Endothelial cell of umbilical vein (primary cell): ENCODE data around the gene VAV3. TPM values are rescaled to one million over a fixed set of nuclear protein-coding genes. Genes with fewer than 3 reads are reported as not detected.

Experiments used
- BruUV-seq: library from RNA; stranded (reverse); fragments of 400-500 nt; replicated peaks from 2 replicates; lab custom pipeline; 2021; lab: Mats Ljungman, UMichigan
- CTCF ChIA-PET: fragments of 300-600, 350-600 bp; sonication (Branson Sonifier 250); formaldehyde crosslinking; loops from one replicate; lab custom pipeline; 2021; ENCODE audit warnings: antibody characterized with exemption, inconsistent platforms; lab: Charles Lee
- POLR2A ChIA-PET: fragments of 300-600, 350-600 bp; sonication (Branson Sonifier 250); formaldehyde crosslinking; loops from one replicate; lab custom pipeline; 2021; ENCODE audit warnings: antibody characterized with exemption, inconsistent platforms; lab: Charles Lee
- DNase-seq: peaks from one replicate; pipeline ENCODE4 v3.0.0-alpha.2; 2011; ENCODE audit warnings: low read depth, low spot score
- FAIRE-seq: peaks from 2 replicates; lab custom pipeline; 2011; peaks lifted over from hg19 to GRCh38; lab: Jason Lieb, UNC
- H2AFZ ChIP-seq: 2 replicates; pipeline ENCODE4 v1.6.0; 2012; ENCODE audit warnings: low read depth, low read length, control low read depth, inconsistent platforms
- H3K27ac ChIP-seq: 2 replicates; pipeline ENCODE4 v1.5.1; 2011; ENCODE audit warnings: low read depth, mild to moderate bottlenecking, control low read depth, low read length, moderate library complexity; ENCODE audit not compliant: insufficient read depth
- H3K27me3 ChIP-seq, 2 experiments: 2 replicates each; pipeline versions ENCODE4 v1.6.0 to v1.6.1; 2011; ENCODE audit warnings: low read length in 2 of 2, mixed read lengths in 1 of 2; ENCODE audit not compliant: control insufficient read depth in 2 of 2, insufficient read depth in 2 of 2
- H3K36me3 ChIP-seq, 2 experiments: 2 replicates in 1 of 2; 3 replicates in 1 of 2; pipeline ENCODE4 v1.5.1; 2011; ENCODE audit warnings: low read length in 2 of 2, mild to moderate bottlenecking in 1 of 2, moderate library complexity in 1 of 2; ENCODE audit not compliant: control insufficient read depth in 2 of 2, insufficient read depth in 2 of 2; ENCODE audit errors: extremely low read depth in 1 of 2
- H3K4me1 ChIP-seq: 3 replicates; pipeline ENCODE4 v1.5.1; 2011; ENCODE audit warnings: mild to moderate bottlenecking, low read length; ENCODE audit not compliant: control insufficient read depth, insufficient read depth; ENCODE audit errors: extremely low read depth
- H3K4me2 ChIP-seq: 2 replicates; pipeline ENCODE4 v1.6.1; 2011; ENCODE audit warnings: low read length, control low read depth, mixed read lengths; ENCODE audit not compliant: insufficient read depth
- H3K4me3 ChIP-seq, 3 experiments: fragments of 200-600 bp in 1 of 3; sonication (generic), shearing (Covaris generic) in 1 of 3; replicated peaks in 1 of 3; 2 replicates each; pipeline ENCODE4 v1.5.1; 2011 to 2016; ENCODE audit warnings: control low read depth in 3 of 3, low read length in 3 of 3, mild to moderate bottlenecking in 2 of 3, inconsistent platforms in 1 of 3, low read depth in 1 of 3, moderate library complexity in 1 of 3; ENCODE audit not compliant: insufficient read depth in 1 of 3
- H3K79me2 ChIP-seq: 2 replicates; pipeline ENCODE4 v1.6.0; 2012; ENCODE audit warnings: low read length, inconsistent platforms; ENCODE audit not compliant: control insufficient read depth, insufficient read depth
- H3K9ac ChIP-seq: replicated peaks from 2 replicates; pipeline ENCODE3; 2011; ENCODE audit warnings: low read length, control low read depth; ENCODE audit not compliant: insufficient read depth; ENCODE audit errors: extremely low read depth
- H3K9me1 ChIP-seq: replicated peaks from 3 replicates; pipeline ENCODE4 v1.6.0; 2011; ENCODE audit warnings: mild to moderate bottlenecking, low read length; ENCODE audit not compliant: control insufficient read depth, insufficient read depth; ENCODE audit errors: extremely low read depth
- H3K9me3 ChIP-seq: replicated peaks from 2 replicates; pipeline ENCODE4 v1.5.1; 2012; ENCODE audit warnings: low read length, inconsistent platforms; ENCODE audit not compliant: control insufficient read depth, insufficient read depth
- H4K20me1 ChIP-seq: replicated peaks from 2 replicates; pipeline ENCODE3; 2011; ENCODE audit warnings: mild to moderate bottlenecking, low read length; ENCODE audit not compliant: control insufficient read depth, insufficient read depth; ENCODE audit errors: extremely low read depth
- EZH2 ChIP-seq: IDR thresholded peaks from 2 replicates; pipeline ENCODE4 v1.6.1; 2012; ENCODE audit warnings: borderline replicate concordance, low read depth, mild to moderate bottlenecking, moderate library complexity, low read length, inconsistent platforms; ENCODE audit not compliant: severe bottlenecking
- FOS ChIP-seq: IDR thresholded peaks from 2 replicates; pipeline ENCODE4 v1.6.1; 2011; ENCODE audit warnings: mild to moderate bottlenecking, low read length, moderate library complexity, borderline replicate concordance; ENCODE audit not compliant: insufficient read depth
- GATA2 ChIP-seq: IDR thresholded peaks from 2 replicates; pipeline ENCODE4 v1.7.0; 2011; ENCODE audit warnings: low read depth, mild to moderate bottlenecking, moderate library complexity, mixed read lengths, low read length; ENCODE audit not compliant: insufficient read length, insufficient read depth
- JUN ChIP-seq: IDR thresholded peaks from 2 replicates; pipeline ENCODE4 v1.6.1; 2011; ENCODE audit warnings: borderline replicate concordance, low read depth; ENCODE audit not compliant: insufficient read length, insufficient read depth
- MYC ChIP-seq: IDR thresholded peaks from one replicate; pipeline ENCODE4 v1.6.1; 2011; ENCODE audit warnings: mild to moderate bottlenecking, low read depth, low read length
- POLR2A ChIP-seq: IDR thresholded peaks from 2 replicates; pipeline ENCODE4 v1.6.1; 2012; ENCODE audit warnings: low read depth, mild to moderate bottlenecking, control low read depth, low read length
- POLR2AphosphoS5 ChIP-seq: IDR thresholded peaks from 2 replicates; pipeline ENCODE4 v1.6.1; 2012; ENCODE audit warnings: low read depth, mild to moderate bottlenecking, control low read depth, low read length, moderate library complexity; ENCODE audit not compliant: insufficient read depth
- dilution Hi-C: fragments of 300-500 bp; cut with MboI; formaldehyde crosslinking; loops from one replicate; pipeline ENCODE4 v1.15.0; 2019; ENCODE audit warnings: low sequenced_read_pairs; ENCODE audit not compliant: extremely low pct_ligation_motif_present
- intact Hi-C: fragments of 100-400 bp; cut with micrococcal nuclease; formaldehyde crosslinking; loops from one replicate; pipeline ENCODE4 v1.10.0; 2022
- polyA plus RNA-seq, 4 experiments: library from polyadenylated mRNA; depleted of rRNA in 3 of 4; stranded (reverse) in 3 of 4; unstranded in 1 of 4; fragments of >200 nt; gene quantifications; 2 replicates each; pipeline versions ENCODE4 v1.2.1 to v1.2.3, GENCODE V29; 2011 to 2012; ENCODE audit warnings: missing spikeins in 1 of 4
- total RNA-seq: library from RNA; stranded (reverse); gene quantifications from 2 replicates; pipeline ENCODE4 v1.2.3, GENCODE V29; 2021
- TF ChIP-seq, protein P1 (sequence below), 2 donors: IDR thresholded peaks; 1 replicate in 1 of 2; 2 replicates in 1 of 2; pipeline ENCODE4 v1.5.1; 2011; ENCODE audit warnings: low read length in 2 of 2, mild to moderate bottlenecking in 2 of 2, moderate library complexity in 2 of 2, control low read depth in 1 of 2, inconsistent platforms in 1 of 2, low read depth in 1 of 2; ENCODE audit not compliant: insufficient read depth in 1 of 2; ENCODE audit errors: extremely low read depth in 1 of 2
- TF ChIP-seq, protein P2 (sequence below): IDR thresholded peaks from 2 replicates; pipeline ENCODE4 v1.6.1; 2011; ENCODE audit not compliant: insufficient read depth, insufficient read length

Gene VAV3
- total and polyA plus RNA-seq, 2 donors (not counting 3 experiments of a cell fraction or from before 2014, with no cell fraction given): 0.18 to 1.5 TPM

DNA sequence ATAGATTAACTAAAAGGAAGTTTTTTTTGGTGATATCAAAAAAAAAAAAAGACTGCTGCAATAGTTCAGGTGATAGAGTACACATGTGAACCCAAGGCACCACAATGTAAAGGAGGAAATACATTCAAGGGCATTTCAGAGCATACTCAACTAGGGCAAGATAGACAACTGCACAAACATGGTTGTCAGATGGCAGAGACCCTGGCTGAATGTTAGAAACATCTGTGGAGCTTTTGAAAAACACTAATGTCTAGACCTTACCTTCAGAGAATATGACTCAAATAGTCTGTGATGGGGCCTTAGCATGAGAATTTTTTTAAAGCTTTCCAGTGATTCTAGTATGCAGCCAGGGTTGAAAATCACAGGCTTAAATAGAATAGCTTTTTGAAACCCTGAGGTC lies 173.6 kb downstream of the VAV3 start:
- TF ChIP-seq MYC: no peak
- TF ChIP-seq, protein P1, sequence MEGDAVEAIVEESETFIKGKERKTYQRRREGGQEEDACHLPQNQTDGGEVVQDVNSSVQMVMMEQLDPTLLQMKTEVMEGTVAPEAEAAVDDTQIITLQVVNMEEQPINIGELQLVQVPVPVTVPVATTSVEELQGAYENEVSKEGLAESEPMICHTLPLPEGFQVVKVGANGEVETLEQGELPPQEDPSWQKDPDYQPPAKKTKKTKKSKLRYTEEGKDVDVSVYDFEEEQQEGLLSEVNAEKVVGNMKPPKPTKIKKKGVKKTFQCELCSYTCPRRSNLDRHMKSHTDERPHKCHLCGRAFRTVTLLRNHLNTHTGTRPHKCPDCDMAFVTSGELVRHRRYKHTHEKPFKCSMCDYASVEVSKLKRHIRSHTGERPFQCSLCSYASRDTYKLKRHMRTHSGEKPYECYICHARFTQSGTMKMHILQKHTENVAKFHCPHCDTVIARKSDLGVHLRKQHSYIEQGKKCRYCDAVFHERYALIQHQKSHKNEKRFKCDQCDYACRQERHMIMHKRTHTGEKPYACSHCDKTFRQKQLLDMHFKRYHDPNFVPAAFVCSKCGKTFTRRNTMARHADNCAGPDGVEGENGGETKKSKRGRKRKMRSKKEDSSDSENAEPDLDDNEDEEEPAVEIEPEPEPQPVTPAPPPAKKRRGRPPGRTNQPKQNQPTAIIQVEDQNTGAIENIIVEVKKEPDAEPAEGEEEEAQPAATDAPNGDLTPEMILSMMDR (IDR thresholded peaks at IDR 0.05; ENCODE audit: extremely low read depth in 1 of 2, insufficient read depth in 1 of 2, low read depth in 1 of 2, low read length in 2 of 2): no peak
- no peak for TF ChIP-seq GATA2
- TF ChIP-seq, protein P2, sequence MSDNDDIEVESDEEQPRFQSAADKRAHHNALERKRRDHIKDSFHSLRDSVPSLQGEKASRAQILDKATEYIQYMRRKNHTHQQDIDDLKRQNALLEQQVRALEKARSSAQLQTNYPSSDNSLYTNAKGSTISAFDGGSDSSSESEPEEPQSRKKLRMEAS: no peak
- no peak for TF ChIP-seq POLR2A
- TF ChIP-seq FOS: no peak
- TF ChIP-seq JUN: no peak
- no peak for TF ChIP-seq POLR2AphosphoS5
- TF ChIP-seq EZH2: no peak
- ChIA-PET POLR2A (no interaction called here), CTCF (interaction anchor here (1.6 to 7.2 kb wide), 2 partner anchors 9 to 334 kb away, joined by 6 to 47 read pairs; no protein-coding TSS in a partner anchor)
- Histone ChIP-seq H3K27me3 (peaks cover 0 to 5% of the 10 kb centered on the region in 2 experiments), H2AFZ (no peak overlapping the region), H3K9me1 (no peaks in the 10 kb centered on the region), H3K79me2 (no peaks in the 10 kb centered on the region), H3K9me3 (no peaks in the 10 kb centered on the region), H3K36me3 (no peaks in the 10 kb centered on the region), H3K4me2 (no peak overlapping the region), H3K4me1 (no peaks in the 10 kb centered on the region), H3K27ac (no peak overlapping the region), H3K9ac (no peak overlapping the region), H3K4me3 (no peak overlapping the region), H4K20me1 (no peaks in the 10 kb centered on the region)
- dilution Hi-C loops: no loop called here
- FAIRE-seq (no peak), DNase-seq (no peak)
- intact Hi-C loops: no loop called here
- no TSS peak for BruUV-seq
